Thymus (tissue), 11 donors: ENCODE measurements around the gene OSM. TPM values are rescaled to one million over a fixed set of nuclear protein-coding genes. Genes with fewer than 3 reads are reported as not detected.

ENCODE experiments used
- DNase-seq, 9 donors: peaks; one replicate each; pipeline ENCODE4 v3.0.0-alpha.2; 2013; ENCODE audit warnings: low spot score in 9 of 9, low read depth in 6 of 9, missing footprints in 1 of 9
- H3K27ac ChIP-seq, 2 donors: one replicate each; pipeline ENCODE4 v1.5.1; 2013; ENCODE audit warnings: control low read depth in 1 of 2, low read depth in 1 of 2, low read length in 1 of 2, mild to moderate bottlenecking in 1 of 2, moderate library complexity in 1 of 2
- H3K27me3 ChIP-seq, 2 donors: one replicate each; pipeline ENCODE4 v1.5.1; 2013; ENCODE audit warnings: low read length in 1 of 2; ENCODE audit not compliant: control insufficient read depth in 2 of 2, insufficient read depth in 1 of 2
- H3K36me3 ChIP-seq, 2 donors: one replicate each; pipeline ENCODE4 v1.5.1; 2013; ENCODE audit warnings: low read length in 1 of 2, mild to moderate bottlenecking in 1 of 2, moderate library complexity in 1 of 2; ENCODE audit not compliant: control insufficient read depth in 2 of 2, insufficient read depth in 2 of 2
- H3K4me1 ChIP-seq, 2 donors: one replicate each; pipeline ENCODE4 v1.5.1; 2013; ENCODE audit warnings: low read length in 2 of 2; ENCODE audit not compliant: control insufficient read depth in 2 of 2, insufficient read depth in 2 of 2
- H3K4me3 ChIP-seq, 2 donors: one replicate each; pipeline ENCODE4 v1.5.1; 2013; ENCODE audit warnings: low read length in 2 of 2, control low read depth in 1 of 2, mild to moderate bottlenecking in 1 of 2
- H3K9me3 ChIP-seq, 2 donors: one replicate each; pipeline ENCODE4 v1.5.1; 2013; ENCODE audit warnings: low read length in 1 of 2, mild to moderate bottlenecking in 1 of 2; ENCODE audit not compliant: control insufficient read depth in 2 of 2, insufficient read depth in 1 of 2
- WGBS: extraction: QIAGEN DNeasy Blood & Tissue Kit; methylation state at CpG from one replicate; pipeline ENCODE4 v1.1.7; 2013; 5-methylcytosine and 5-hydroxymethylcytosine counted together
- polyA plus RNA-seq: library from polyadenylated mRNA; stranded (reverse); fragments of 200-250 nt; gene quantifications from one replicate; pipeline ENCODE4 v1.2.3, GENCODE V29; 2013
- total RNA-seq: library from RNA; stranded (reverse); fragments of 120-200 nt; gene quantifications from one replicate; pipeline ENCODE4 v1.2.4, GENCODE V29; 2013
- donor health status: healthy.

OSM gene
- total and polyA plus RNA-seq, 2 donors = 1.9 to 6.0 TPM

GRCh38 chr22:30245985-30246813 lies 20.5 kb downstream of the OSM start, which contains the start of gene LIF:
Gene LIF (minus strand): TSS chr22:30246759. CDS start chr22:30246695, 64 bp downstream.
- Histone ChIP-seq H3K27ac (no peak within 1 kb of the TSS), H3K9me3 (no peaks in the 10 kb centered on the region), H3K36me3 (no peaks in the 10 kb centered on the region), H3K4me1 (peaks cover 4 to 23% of the 10 kb centered on the region in 2 donors), H3K4me3 (peak within 1 kb of the TSS; percentile 35 to 39), H3K27me3 (peaks cover 3 to 46% of the 10 kb centered on the region in 2 donors)
- WGBS = 6% methylated on average over 64 of the region's 64 CpGs
- DNase-seq = peak in 2 of 9 donors; percentile 44 to 68

DNA sequence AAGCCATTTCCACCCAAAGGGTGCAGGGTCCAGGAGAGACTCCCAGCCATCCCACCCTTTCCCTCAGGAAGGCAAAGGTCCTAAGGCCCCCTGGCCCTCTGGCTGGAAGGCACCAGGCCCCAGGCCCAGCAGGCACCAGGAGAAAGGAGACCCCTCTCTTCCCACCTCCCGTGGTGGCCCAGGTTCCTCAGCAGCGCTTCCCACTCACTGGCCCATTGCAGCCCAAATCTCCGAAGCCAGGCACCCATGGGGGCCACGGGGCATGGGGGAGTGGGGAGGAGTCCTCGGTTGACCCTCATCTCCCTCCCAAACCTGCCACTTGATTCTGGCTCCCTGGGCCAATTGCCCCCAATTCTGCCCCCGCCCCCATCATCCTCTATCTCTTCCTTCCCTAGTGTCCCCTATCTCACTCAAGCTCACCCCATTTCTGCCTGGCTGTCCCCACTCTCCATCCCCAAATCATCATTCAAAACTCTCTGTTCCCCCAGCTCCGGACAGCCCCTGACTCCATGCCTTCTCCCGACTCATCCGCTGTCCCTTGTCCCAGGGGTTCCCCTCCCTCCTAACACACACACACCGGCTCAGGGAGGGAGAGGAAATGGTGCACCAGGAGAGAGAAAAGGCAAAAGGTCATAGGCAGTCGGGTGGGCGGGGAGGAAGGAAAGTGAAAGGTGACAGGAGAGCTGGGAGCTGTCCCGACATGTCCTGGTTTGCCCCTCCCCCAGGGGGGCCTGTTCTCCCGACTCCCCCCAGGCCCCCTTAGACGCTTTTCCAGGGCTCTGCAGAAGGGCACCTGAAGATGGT lies 21.3 kb downstream of the OSM start:
- WGBS = 83% methylated on average over 15 of the region's 15 CpGs
- no peaks in the 10 kb centered on the region for H3K36me3 ChIP-seq
- H3K27me3 ChIP-seq = peaks cover 3 to 46% of the 10 kb centered on the region in 2 donors
- peaks cover 4 to 23% of the 10 kb centered on the region in 2 donors for H3K4me1 ChIP-seq
- peak overlapping the region; percentile 35 to 39 for H3K4me3 ChIP-seq
- no peak for DNase-seq
- H3K9me3 ChIP-seq = no peaks in the 10 kb centered on the region
- no peak overlapping the region for H3K27ac ChIP-seq

DNA sequence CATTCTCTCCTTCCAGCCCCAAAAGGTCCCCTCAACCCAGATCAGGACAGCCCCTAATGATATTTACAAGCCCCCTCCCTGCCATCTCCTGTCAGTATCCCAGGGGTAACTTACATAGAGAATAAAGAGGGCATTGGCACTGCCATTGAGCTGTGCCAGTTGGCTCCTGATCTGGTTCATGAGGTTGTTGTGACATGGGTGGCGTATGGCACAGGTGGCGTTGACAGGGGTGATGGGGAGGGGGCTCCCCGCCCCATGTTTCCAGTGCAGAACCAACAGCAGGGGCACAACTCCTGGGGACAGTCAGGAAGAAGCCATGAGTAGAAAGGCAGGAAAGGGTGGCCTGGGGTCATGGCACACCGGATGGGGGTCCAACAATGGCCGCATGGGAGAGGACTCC lies 22.0 kb downstream of the OSM start:
- Histone ChIP-seq H3K36me3 (no peaks in the 10 kb centered on the region), H3K4me1 (peaks cover 4 to 23% of the 10 kb centered on the region in 2 donors), H3K27ac (no peak overlapping the region), H3K4me3 (no peak overlapping the region), H3K9me3 (no peaks in the 10 kb centered on the region), H3K27me3 (peaks cover 3 to 46% of the 10 kb centered on the region in 2 donors)
- 97% methylated on average over 5 of the region's 5 CpGs for WGBS
- no peak for DNase-seq

DNA sequence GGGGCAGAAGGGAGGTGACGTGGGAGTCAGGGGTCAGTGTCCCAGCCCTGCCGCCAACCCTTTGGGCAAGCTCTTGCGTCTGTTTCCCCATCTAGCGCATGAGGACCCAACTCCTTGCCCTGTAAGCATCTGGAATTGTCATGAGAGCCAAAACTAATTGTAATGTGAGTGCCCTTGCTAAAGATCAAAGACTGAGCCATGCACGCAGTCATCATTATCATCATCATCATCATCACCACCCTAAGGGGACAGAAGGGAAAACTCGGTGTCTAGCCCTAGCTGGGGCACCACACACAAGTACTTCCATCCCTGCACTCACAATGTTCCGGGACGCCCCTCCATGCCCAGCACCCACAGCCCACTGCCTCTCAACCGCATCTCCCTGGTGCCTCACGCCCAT lies 22.6 kb downstream of the OSM start:
- H3K27ac ChIP-seq = no peak overlapping the region
- no peaks in the 10 kb centered on the region for H3K9me3 ChIP-seq
- no peak overlapping the region for H3K4me3 ChIP-seq
- peaks cover 3 to 44% of the 10 kb centered on the region in 2 donors for H3K27me3 ChIP-seq
- H3K4me1 ChIP-seq = peaks cover 4 to 23% of the 10 kb centered on the region in 2 donors
- no peak for DNase-seq
- WGBS = 98% methylated on average over 10 of the region's 10 CpGs
- no peaks in the 10 kb centered on the region for H3K36me3 ChIP-seq

DNA sequence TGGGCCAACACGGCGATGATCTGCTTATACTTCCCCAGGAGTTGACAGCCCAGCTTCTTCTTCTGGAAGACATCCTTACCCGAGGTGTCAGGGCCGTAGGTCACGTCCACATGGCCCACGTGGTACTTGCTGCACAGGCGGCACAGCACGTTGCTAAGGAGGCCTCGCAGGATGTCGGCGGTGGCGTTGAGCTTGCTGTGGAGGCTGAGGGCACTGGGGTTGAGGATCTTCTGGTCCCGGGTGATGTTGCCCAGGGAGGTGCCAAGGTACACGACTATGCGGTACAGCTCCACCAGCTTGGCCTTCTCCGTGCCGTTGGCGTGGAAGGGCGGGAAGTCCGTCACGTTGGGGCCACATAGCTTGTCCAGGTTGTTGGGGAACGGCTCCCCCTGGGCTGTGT lies 23.0 kb downstream of the OSM start:
- no peak for DNase-seq

GRCh38 chr22:30241576-30242371 lies 24.9 kb downstream of the OSM start:
- no peak for DNase-seq
- no peak overlapping the region for H3K27ac ChIP-seq
- H3K4me1 ChIP-seq = peaks cover 4 to 14% of the 10 kb centered on the region in 2 donors
- 91% methylated on average over 15 of the region's 15 CpGs for WGBS
- H3K36me3 ChIP-seq = no peaks in the 10 kb centered on the region
- peaks cover 3 to 25% of the 10 kb centered on the region in 2 donors for H3K27me3 ChIP-seq
- H3K9me3 ChIP-seq = no peaks in the 10 kb centered on the region
- H3K4me3 ChIP-seq = no peak overlapping the region

More for the DNA sequence above, 23.0 kb downstream of the OSM start:
- no peak overlapping the region for H3K4me3 ChIP-seq
- peaks cover 4 to 22% of the 10 kb centered on the region in 2 donors for H3K4me1 ChIP-seq
- H3K27me3 ChIP-seq = peaks cover 3 to 43% of the 10 kb centered on the region in 2 donors
- H3K9me3 ChIP-seq = no peaks in the 10 kb centered on the region
- no peak overlapping the region for H3K27ac ChIP-seq
- 97% methylated on average over 22 of the region's 22 CpGs for WGBS
- no peaks in the 10 kb centered on the region for H3K36me3 ChIP-seq

- H3K4me1 ChIP-seq = peaks cover 0 to 11% of the 10 kb centered on the region in 2 donors
- H3K27ac ChIP-seq = no peak overlapping the region
- no peak overlapping the region for H3K4me3 ChIP-seq
Measured at GRCh38 chr22:30240541-30241417, 25.9 kb downstream of the OSM start.

More at GRCh38 chr22:30240541-30241417, 25.9 kb downstream of the OSM start:
- H3K9me3 ChIP-seq = no peaks in the 10 kb centered on the region
- no peaks in the 10 kb centered on the region for H3K36me3 ChIP-seq
- peaks cover 3 to 16% of the 10 kb centered on the region in 2 donors for H3K27me3 ChIP-seq
- no peak for DNase-seq
- WGBS = 95% methylated on average over 24 of the region's 24 CpGs
